22Rv1 (cell line): Measurements from ENCODE around the gene ATP8B4.
A peak's percentile ranks its signal among the peaks of the same experiment; 100 is the strongest.
"Not testable (repeated sequence)": the region's sequence is repeated elsewhere in the genome, so short reads cannot be mapped to it uniquely, and the experiment has no call there.

Source experiments
- H3K27ac ChIP-seq: fragments of 450-650 bp; 2 replicates; pipeline ENCODE4 v1.5.1; 2017
- ZFX ChIP-seq: fragments of 450-650 bp; IDR thresholded peaks from 2 replicates; pipeline ENCODE4 v1.6.1; 2017; ENCODE audit warnings: antibody characterized with exemption, borderline replicate concordance
- TF ChIP-seq, protein P1 (sequence below): fragments of 450-650 bp; IDR thresholded peaks from 2 replicates; pipeline ENCODE4 v1.5.1; 2017; ENCODE audit warnings: mild to moderate bottlenecking

Gene ATP8B4

DNA sequence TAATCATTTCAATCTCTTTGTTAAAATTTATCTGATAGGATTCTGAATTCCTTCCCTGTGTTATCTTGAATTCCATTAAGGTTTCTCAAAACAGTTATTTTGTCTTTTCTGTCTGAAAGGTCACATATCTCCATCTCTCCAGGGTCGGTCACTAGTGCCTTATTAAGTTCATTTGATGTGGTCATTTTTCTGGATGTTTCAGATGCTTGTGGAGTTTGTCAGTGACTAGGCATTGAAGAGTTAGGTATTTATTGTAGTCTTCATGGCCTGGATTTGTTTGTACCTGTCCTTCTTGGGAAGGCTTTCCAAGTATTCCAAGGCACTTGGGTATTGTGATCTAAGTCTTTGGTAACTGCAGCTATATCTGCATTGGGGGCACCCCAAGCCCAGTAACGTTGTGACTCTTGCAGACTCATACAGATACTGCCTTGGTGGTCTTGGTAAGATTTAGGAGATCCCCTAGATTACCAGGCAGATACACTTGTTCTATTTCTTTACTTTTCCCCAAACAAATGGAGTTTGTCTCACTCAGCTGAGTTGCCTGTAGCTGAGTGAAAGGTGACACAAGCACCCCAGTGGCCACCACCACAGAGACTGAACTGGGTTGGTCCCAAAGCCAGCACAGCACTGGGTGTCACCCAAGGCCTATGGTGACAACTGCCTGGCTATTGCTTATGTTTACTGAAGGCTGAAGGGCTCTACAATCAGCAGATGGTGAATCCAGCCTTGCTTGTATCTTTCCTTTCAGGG is 44.1 kb upstream of the ATP8B4 start:
- no peak for TF ChIP-seq ZFX
- TF ChIP-seq, protein P1, sequence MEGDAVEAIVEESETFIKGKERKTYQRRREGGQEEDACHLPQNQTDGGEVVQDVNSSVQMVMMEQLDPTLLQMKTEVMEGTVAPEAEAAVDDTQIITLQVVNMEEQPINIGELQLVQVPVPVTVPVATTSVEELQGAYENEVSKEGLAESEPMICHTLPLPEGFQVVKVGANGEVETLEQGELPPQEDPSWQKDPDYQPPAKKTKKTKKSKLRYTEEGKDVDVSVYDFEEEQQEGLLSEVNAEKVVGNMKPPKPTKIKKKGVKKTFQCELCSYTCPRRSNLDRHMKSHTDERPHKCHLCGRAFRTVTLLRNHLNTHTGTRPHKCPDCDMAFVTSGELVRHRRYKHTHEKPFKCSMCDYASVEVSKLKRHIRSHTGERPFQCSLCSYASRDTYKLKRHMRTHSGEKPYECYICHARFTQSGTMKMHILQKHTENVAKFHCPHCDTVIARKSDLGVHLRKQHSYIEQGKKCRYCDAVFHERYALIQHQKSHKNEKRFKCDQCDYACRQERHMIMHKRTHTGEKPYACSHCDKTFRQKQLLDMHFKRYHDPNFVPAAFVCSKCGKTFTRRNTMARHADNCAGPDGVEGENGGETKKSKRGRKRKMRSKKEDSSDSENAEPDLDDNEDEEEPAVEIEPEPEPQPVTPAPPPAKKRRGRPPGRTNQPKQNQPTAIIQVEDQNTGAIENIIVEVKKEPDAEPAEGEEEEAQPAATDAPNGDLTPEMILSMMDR = no peak

DNA sequence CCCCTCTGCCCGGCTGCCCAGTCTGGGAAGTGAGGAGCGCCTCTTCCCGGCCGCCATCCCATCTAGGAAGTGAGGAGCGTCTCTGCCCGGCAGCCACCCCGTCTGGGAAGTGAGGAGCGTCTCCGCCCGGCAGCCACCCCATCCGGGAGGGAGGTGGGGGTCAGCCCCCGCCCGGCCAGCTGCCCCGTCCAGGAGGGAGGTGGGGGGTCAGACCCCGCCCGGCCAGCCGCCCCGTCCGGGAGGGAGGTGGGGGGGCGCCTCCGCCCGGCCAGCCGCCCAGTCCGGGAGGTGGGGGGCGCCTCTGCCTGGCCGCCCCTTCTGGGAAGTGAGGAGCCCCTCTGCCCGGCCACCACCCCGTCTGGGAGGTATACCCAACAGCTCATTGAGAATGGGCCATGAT is 39.2 kb upstream of the ATP8B4 start:
- not testable (repeated sequence) for H3K27ac ChIP-seq

More for the DNA sequence above, 44.1 kb upstream of the ATP8B4 start:
- no peak overlapping the region for H3K27ac ChIP-seq

DNA sequence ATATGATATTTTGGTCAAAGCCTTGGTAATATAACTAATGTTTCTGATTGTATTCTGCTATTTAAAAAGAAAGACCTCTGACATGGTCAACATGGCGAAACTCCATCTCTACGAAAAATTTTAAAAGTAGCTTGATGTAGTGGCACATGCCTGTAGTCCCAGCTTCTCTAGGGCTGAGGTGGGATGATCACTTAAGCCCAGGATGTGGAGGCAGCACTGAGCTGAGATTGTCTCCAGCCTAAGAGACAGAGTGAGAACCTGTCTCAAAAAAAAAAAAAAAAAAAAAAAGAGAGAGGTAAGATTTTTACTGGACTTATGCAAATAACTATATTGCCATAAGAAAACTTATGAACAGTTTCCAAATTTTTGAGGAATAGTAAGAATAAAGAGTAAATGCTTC is 32.4 kb upstream of the ATP8B4 start:
- no peak overlapping the region for H3K27ac ChIP-seq
- TF ChIP-seq, protein P1 = no peak
- TF ChIP-seq ZFX = no peak

DNA sequence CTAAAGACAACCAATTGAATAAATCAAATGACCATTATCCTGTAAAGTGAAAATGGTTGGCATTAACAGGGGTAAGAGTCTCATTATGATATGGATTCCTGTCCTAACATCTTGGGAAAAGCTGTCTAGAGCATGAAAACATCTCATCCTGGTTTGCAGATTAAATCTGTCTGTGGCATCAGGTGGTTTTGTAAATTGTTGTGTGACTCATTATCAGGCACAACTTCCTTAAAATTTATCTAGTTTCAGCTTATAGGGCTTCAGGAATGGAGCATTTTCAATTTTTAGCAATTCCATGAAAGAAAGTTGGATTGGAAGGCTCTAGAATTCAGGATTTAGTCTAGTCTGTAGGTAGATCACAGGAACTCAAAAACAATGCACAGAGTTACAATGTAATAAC is 31.8 kb upstream of the ATP8B4 start:
- TF ChIP-seq, protein P1 = no peak
- TF ChIP-seq ZFX = no peak
- no peak overlapping the region for H3K27ac ChIP-seq

DNA sequence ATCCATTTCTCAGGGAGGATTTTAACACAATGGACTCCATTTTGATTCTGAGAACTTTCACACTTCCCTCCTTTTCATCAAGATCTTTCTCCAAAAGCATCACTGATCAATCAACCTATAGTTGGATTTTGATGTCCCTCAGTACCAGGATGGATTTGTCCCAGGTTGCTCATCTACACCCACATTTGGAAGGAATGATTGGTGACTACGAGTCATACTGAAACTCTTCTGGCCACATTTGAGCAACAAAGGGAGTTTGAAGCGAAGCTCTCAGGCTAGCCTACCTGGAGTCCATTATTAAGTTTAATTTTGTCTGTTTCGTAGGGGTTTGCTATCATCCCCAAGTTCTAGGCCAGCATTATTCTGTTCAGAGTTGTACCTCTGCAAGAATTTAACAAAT is 31.3 kb upstream of the ATP8B4 start:
- TF ChIP-seq, protein P1 = no peak
- TF ChIP-seq ZFX = no peak
- no peak overlapping the region for H3K27ac ChIP-seq

DNA sequence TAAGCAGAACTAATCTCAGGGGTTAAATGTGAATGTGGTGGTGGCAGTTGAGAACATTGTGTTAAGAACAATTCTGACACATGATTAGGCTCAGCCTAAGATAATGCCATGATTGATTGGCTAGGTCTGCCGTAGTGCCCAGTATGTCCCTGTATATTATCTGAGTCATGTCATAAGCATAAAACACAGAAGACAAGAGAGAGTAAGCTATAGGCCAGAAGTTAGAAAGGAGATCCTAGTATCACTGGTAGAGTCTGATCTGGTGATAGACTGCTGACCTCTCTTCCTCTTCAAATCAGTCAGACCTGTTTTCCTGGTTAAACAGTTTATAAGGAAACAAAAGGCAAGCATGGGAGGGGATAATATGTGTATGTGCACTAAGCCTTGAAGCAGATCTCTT is 30.1 kb upstream of the ATP8B4 start:
- peak overlapping the region; percentile 20; the same call in 1 of the 2 replicates for H3K27ac ChIP-seq
- TF ChIP-seq ZFX = no peak
- TF ChIP-seq, protein P1 = no peak

DNA sequence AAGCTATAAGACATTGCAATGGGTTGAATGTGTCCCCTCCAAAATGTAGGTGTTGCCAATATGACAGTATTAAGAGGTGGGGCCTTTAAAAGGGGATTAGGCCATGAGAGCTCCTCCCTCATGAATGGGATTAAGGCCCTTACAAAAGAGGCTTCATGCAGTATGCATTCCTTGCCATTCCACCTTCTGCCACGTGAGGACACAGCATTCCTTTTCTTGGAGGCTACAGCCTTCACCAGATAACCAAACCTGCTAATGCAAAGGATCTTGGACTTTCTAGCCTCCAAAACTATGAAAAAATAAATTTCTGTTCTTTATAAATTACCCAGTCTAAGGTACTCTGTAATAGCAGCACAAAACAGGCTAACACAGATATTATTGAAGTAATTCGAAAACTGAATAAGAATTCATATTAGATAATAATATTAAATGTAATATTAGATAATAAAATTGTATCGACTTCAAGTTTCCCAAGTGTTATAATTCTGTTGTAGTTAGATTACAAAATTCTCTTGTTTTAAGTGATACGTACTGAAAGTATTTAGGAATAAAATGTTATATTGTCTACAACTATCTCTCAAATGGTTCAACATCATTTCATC is 29.4 kb upstream of the ATP8B4 start:
- H3K27ac ChIP-seq = peak overlapping the region; percentile 20; the same call in 1 of the 2 replicates
- TF ChIP-seq, protein P1 = peak; percentile 77
- TF ChIP-seq ZFX = no peak

DNA sequence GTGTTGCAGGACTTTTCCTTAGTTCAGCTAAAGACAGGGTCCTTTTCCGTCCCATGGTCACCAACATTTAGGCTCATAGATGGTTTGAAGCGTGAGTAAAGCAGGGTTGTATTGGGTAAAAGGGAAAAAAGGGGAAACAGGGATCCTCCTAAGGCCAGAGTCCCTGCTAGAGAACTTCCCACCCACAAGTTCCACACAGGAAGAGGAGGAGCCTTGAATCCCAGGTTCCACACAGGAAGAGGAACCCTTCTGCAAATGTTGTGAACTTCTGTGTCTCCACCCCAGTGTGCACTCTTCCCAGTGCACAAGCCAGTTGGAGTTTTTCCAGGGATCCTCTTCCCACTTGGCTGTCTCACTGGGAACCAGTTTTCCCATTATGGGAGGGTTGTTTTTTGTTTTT is 27.6 kb upstream of the ATP8B4 start:
- TF ChIP-seq, protein P1 = no peak
- TF ChIP-seq ZFX = no peak
- H3K27ac ChIP-seq = no peak overlapping the region
